VCaP (cell line): ENCODE data around the gene PRM1.

Experiments
- H3K27ac ChIP-seq: fragments of 450-650 bp; 2 replicates; pipeline ENCODE4 v1.5.1; 2017
- CTCF ChIP-seq: fragments of 450-650 bp; conservative IDR thresholded peaks from 2 replicates; pipeline ENCODE4 v1.5.1; 2017; ENCODE audit warnings: mild to moderate bottlenecking, moderate library complexity

PRM1 gene

GRCh38 chr16:11306997-11307638, 26.0 kb upstream of the PRM1 start:
- H3K27ac ChIP-seq, result no peak overlapping the region
- no peak for TF ChIP-seq CTCF

GRCh38 chr16:11306381-11306780, 25.3 kb upstream of the PRM1 start:
- TF ChIP-seq CTCF, result no peak
- no peak overlapping the region for H3K27ac ChIP-seq

- peak overlapping the region; percentile 57 for H3K27ac ChIP-seq
- TF ChIP-seq CTCF, result no peak
These were observed 22.4 kb upstream of the PRM1 start for GRCh38 chr16:11303405-11304138.

- H3K27ac ChIP-seq, result peak overlapping the region; percentile 57
- TF ChIP-seq CTCF, result no peak
These were observed 21.8 kb upstream of the PRM1 start for GRCh38 chr16:11302977-11303376.

- H3K27ac ChIP-seq, result peak overlapping the region; percentile 57; the same call in 1 of the 2 replicates
These were observed 20.7 kb upstream of the PRM1 start for GRCh38 chr16:11301645-11302501.

GRCh38 chr16:11300560-11300892, 19.4 kb upstream of the PRM1 start:
- TF ChIP-seq CTCF, result no peak
- no peak overlapping the region for H3K27ac ChIP-seq

More at GRCh38 chr16:11301645-11302501, 20.7 kb upstream of the PRM1 start:
- no peak for TF ChIP-seq CTCF

- no peak overlapping the region for H3K27ac ChIP-seq
- TF ChIP-seq CTCF, result no peak
These were observed 18.9 kb upstream of the PRM1 start for GRCh38 chr16:11299865-11300559.

- H3K27ac ChIP-seq, result peak overlapping the region; percentile 92; the same call in 1 of the 2 replicates
These were observed 17.9 kb upstream of the PRM1 start for GRCh38 chr16:11298950-11299547.
